Activated CD4-positive, CD25-positive, alpha-beta regulatory T cell treated with anti-CD3 and anti-CD28 coated beads, Interleukin-2, amount 50 U/mL, for 72 hours (primary cell): ENCODE results near the gene MIGA1.

Experiments used
- DNase-seq: peaks from one replicate; pipeline ENCODE4 v3.0.0; 2021

MIGA1 gene

GRCh38 chr1:77926561-77927357 lies 147.3 kb downstream of the MIGA1 start:
- no peak for DNase-seq

- no peak for DNase-seq
These were observed 148.0 kb downstream of the MIGA1 start for GRCh38 chr1:77927414-77927813.
